Esophagus muscularis mucosa (tissue), 3 donors: Measurements from ENCODE around the gene CD6.

Experiments
- CTCF ChIP-seq, 3 experiments: fragments of 200-600 bp in 2 of 3; fragments of 450-650 bp in 1 of 3; sonication (generic) in 2 of 3; IDR thresholded peaks; one replicate each; pipeline ENCODE4 v1.5.1; 2017 to 2019; ENCODE audit warnings: antibody characterized with exemption in 3 of 3, mild to moderate bottlenecking in 2 of 3, moderate library complexity in 1 of 3
- POLR2A ChIP-seq: fragments of 450-650 bp; IDR thresholded peaks from one replicate; pipeline ENCODE4 v1.6.1; 2017; ENCODE audit warnings: antibody characterized with exemption, moderate library complexity, mild to moderate bottlenecking, low read depth

- no peak for TF ChIP-seq POLR2A
- TF ChIP-seq CTCF (IDR thresholded peaks at IDR 0.05) = no peak
Observed at GRCh38 chr11:60932605-60933356, 38.7 kb upstream of the CD6 start.
